ENCODE measurements around the gene THRA.
A peak's percentile ranks its signal among the peaks of the same experiment; 100 is the strongest.

THRA gene

GRCh38 chr17:40067710-40068109 is 4.9 kb downstream of the THRA start:
- DNase-seq (ENCODE audit: low read depth) = no peak
- no peak overlapping the region for H3K4me3 ChIP-seq (ENCODE audit: low read length)
- TF ChIP-seq CTCF (conservative IDR thresholded peaks at IDR 0.05; ENCODE audit: low read length) = no peak

GRCh38 chr17:40068129-40068581 is 5.4 kb downstream of the THRA start:
- H3K4me3 ChIP-seq (ENCODE audit: low read length) = peak overlapping the region; percentile 41
- TF ChIP-seq CTCF (conservative IDR thresholded peaks at IDR 0.05; ENCODE audit: low read length) = no peak
- DNase-seq (ENCODE audit: low read depth) = no peak

GRCh38 chr17:40068584-40068916 is 5.8 kb downstream of the THRA start:
- H3K4me3 ChIP-seq (ENCODE audit: low read length) = peak overlapping the region; percentile 41
- no peak for TF ChIP-seq CTCF (conservative IDR thresholded peaks at IDR 0.05; ENCODE audit: low read length)
- DNase-seq (ENCODE audit: low read depth) = no peak

GRCh38 chr17:40068917-40069750 is 6.4 kb downstream of the THRA start:
- TF ChIP-seq CTCF (conservative IDR thresholded peaks at IDR 0.05; ENCODE audit: low read length) = no peak
- peak; percentile 90 for DNase-seq (ENCODE audit: low read depth)
- H3K4me3 ChIP-seq (ENCODE audit: low read length) = peak overlapping the region; percentile 41

GRCh38 chr17:40069751-40070708 is 7.3 kb downstream of the THRA start:
- peak; percentile 41 for TF ChIP-seq CTCF (conservative IDR thresholded peaks at IDR 0.05; ENCODE audit: low read length)
- H3K4me3 ChIP-seq (ENCODE audit: low read length) = no peak overlapping the region
- no peak for DNase-seq (ENCODE audit: low read depth)

- DNase-seq (ENCODE audit: low read depth) = no peak
- no peak for TF ChIP-seq CTCF (conservative IDR thresholded peaks at IDR 0.05; ENCODE audit: low read length)
- no peak overlapping the region for H3K4me3 ChIP-seq (ENCODE audit: low read length)
Measured at GRCh38 chr17:40070709-40071312, 8.0 kb downstream of the THRA start.
